ENCODE measurements around the gene ZNF878.
"Not testable (repeated sequence)": the region's sequence is repeated elsewhere in the genome, so short reads cannot be mapped to it uniquely, and the experiment has no call there.

The ZNF878 gene

GRCh38 chr19:12052497-12053169 lies at the start of gene ZNF878:
Gene ZNF878, minus strand, starts transcription at chr19:12052961. Its CDS starts 160 bp downstream, at chr19:12052801.
- DNase-seq (ENCODE audit: low read depth) = peak; percentile 47

GRCh38 chr19:12098040-12098439 lies 45.3 kb upstream of the ZNF878 start:
- DNase-seq (ENCODE audit: low read depth) = no peak

GRCh38 chr19:12095111-12095790 lies 42.5 kb upstream of the ZNF878 start:
- DNase-seq (ENCODE audit: low read depth) = no peak

GRCh38 chr19:12093777-12094176 lies 41.0 kb upstream of the ZNF878 start:
- no peak for DNase-seq (ENCODE audit: low read depth)

- DNase-seq (ENCODE audit: low read depth) = no peak
Measured at GRCh38 chr19:12092956-12093355, 40.2 kb upstream of the ZNF878 start.

GRCh38 chr19:12092065-12092867 lies 39.5 kb upstream of the ZNF878 start:
- DNase-seq (ENCODE audit: low read depth) = peak; percentile 52

GRCh38 chr19:12090807-12091206 lies 38.0 kb upstream of the ZNF878 start:
- DNase-seq (ENCODE audit: low read depth) = peak; percentile 47

GRCh38 chr19:12085074-12085818 lies 32.5 kb upstream of the ZNF878 start:
- no peak for DNase-seq (ENCODE audit: low read depth)

- not testable (repeated sequence) for DNase-seq (ENCODE audit: low read depth)
Measured at GRCh38 chr19:12083336-12083735, 30.6 kb upstream of the ZNF878 start.

- DNase-seq (ENCODE audit: low read depth) = no peak
Measured at GRCh38 chr19:12077375-12077774, 24.6 kb upstream of the ZNF878 start.

GRCh38 chr19:12076331-12076730 lies 23.6 kb upstream of the ZNF878 start:
- not testable (repeated sequence) for DNase-seq (ENCODE audit: low read depth)

- no peak for DNase-seq (ENCODE audit: low read depth)
Measured at GRCh38 chr19:12075538-12076139, 22.9 kb upstream of the ZNF878 start.

- peak; percentile 69 for DNase-seq (ENCODE audit: low read depth)
Measured at GRCh38 chr19:12064590-12065538, 12.1 kb upstream of the ZNF878 start, which contains the start of gene ZNF844. Gene ZNF844, plus strand, starts transcription at chr19:12064731. Its CDS starts 143 bp downstream, at chr19:12064874.

GRCh38 chr19:12055784-12056183 lies 3.0 kb upstream of the ZNF878 start:
- DNase-seq (ENCODE audit: low read depth) = no peak

GRCh38 chr19:12052091-12052496 lies 667 bp downstream of the ZNF878 start:
- DNase-seq (ENCODE audit: low read depth) = no peak

- DNase-seq (ENCODE audit: low read depth) = no peak
Measured at GRCh38 chr19:12047868-12048267, 4.9 kb downstream of the ZNF878 start.

GRCh38 chr19:12043752-12044422 lies 8.9 kb downstream of the ZNF878 start:
- DNase-seq (ENCODE audit: low read depth) = no peak

- DNase-seq (ENCODE audit: low read depth) = no peak
Measured at GRCh38 chr19:12042893-12043292, 9.9 kb downstream of the ZNF878 start.

GRCh38 chr19:12035220-12036172 lies 17.3 kb downstream of the ZNF878 start, which contains the start of gene ZNF433:
Gene ZNF433, minus strand, starts transcription at chr19:12035679. Its CDS starts 140 bp downstream, at chr19:12035539.
- DNase-seq (ENCODE audit: low read depth) = peak; percentile 64

Data from stimulated activated CD8-positive, alpha-beta memory T cell treated with anti-CD3 and anti-CD28 coated beads, Interleukin-4, amount 100 ng/mL, for 24 hours (primary cell).